HG03103 (cell line): Measurements from ENCODE around the gene NKX2-2.
"Not testable (repeated sequence)": the region's sequence is repeated elsewhere in the genome, so short reads cannot be mapped to it uniquely, and the experiment has no call there.

ENCODE experiments used
- ATAC-seq: cut with Tn5 transposase; IDR thresholded peaks from one replicate; pipeline ENCODE4 v1.9.1; 2021; ENCODE audit warnings: low read depth; ENCODE audit not compliant: unreplicated experiment

NKX2-2 gene

GRCh38 chr20:21509597-21510371 is 4.1 kb downstream of the NKX2-2 start:
- no peak for ATAC-seq

- ATAC-seq = no peak
Measured at GRCh38 chr20:21509079-21509596, 4.7 kb downstream of the NKX2-2 start.

GRCh38 chr20:21508230-21509078 is 5.4 kb downstream of the NKX2-2 start:
- ATAC-seq = no peak

- no peak for ATAC-seq
Measured at GRCh38 chr20:21507400-21508229, 6.2 kb downstream of the NKX2-2 start.

GRCh38 chr20:21505810-21506530 is 7.9 kb downstream of the NKX2-2 start:
- ATAC-seq = no peak

- ATAC-seq = no peak
Measured at GRCh38 chr20:21505161-21505809, 8.6 kb downstream of the NKX2-2 start.

GRCh38 chr20:21504323-21504722 is 9.5 kb downstream of the NKX2-2 start:
- ATAC-seq = no peak

GRCh38 chr20:21503345-21503744 is 10.5 kb downstream of the NKX2-2 start:
- ATAC-seq = peak; percentile 85

GRCh38 chr20:21501184-21501583 is 12.7 kb downstream of the NKX2-2 start:
- ATAC-seq = no peak

- ATAC-seq = no peak
Measured at GRCh38 chr20:21500599-21500998, 13.3 kb downstream of the NKX2-2 start.

- ATAC-seq = no peak
Measured at GRCh38 chr20:21499641-21500040, 14.2 kb downstream of the NKX2-2 start.

GRCh38 chr20:21498635-21499034 is 15.2 kb downstream of the NKX2-2 start:
- ATAC-seq = no peak

GRCh38 chr20:21498195-21498594 is 15.7 kb downstream of the NKX2-2 start:
- no peak for ATAC-seq

- ATAC-seq = no peak
Measured at GRCh38 chr20:21496452-21496851, 17.4 kb downstream of the NKX2-2 start.

- ATAC-seq = no peak
Measured at GRCh38 chr20:21493049-21493448, 20.8 kb downstream of the NKX2-2 start.

GRCh38 chr20:21490105-21490504 is 23.8 kb downstream of the NKX2-2 start:
- ATAC-seq = no peak

GRCh38 chr20:21480144-21480543 is 33.7 kb downstream of the NKX2-2 start:
- ATAC-seq = not testable (repeated sequence)

- no peak for ATAC-seq
Measured at GRCh38 chr20:21465799-21466198, 48.1 kb downstream of the NKX2-2 start.

- no peak for ATAC-seq
Measured at GRCh38 chr20:21464916-21465315, 48.9 kb downstream of the NKX2-2 start.
